ENCODE data around the gene OR2L5.

OR2L5 gene

GRCh38 chr1:248013229-248013710 is at the start of gene OR2L5:
Gene OR2L5 (plus strand): TSS chr1:248013660. CDS start chr1:248021948, 8,288 bp downstream.
- H3K4me3 ChIP-seq (replicated peaks; ENCODE audit: low read depth, low read length) = no peak within 1 kb of the TSS
- TF ChIP-seq CTCF (IDR thresholded peaks at IDR 0.05; ENCODE audit: low read depth, low read length, missing control alignments) = no peak
- DNase-seq (ENCODE audit: extremely low read depth, low read depth) = no peak

- DNase-seq (ENCODE audit: extremely low read depth, low read depth) = no peak
- no peak within 1 kb of the TSS for H3K4me3 ChIP-seq (replicated peaks; ENCODE audit: low read depth, low read length)
- no peak for TF ChIP-seq CTCF (IDR thresholded peaks at IDR 0.05; ENCODE audit: low read depth, low read length, missing control alignments)
Observed at GRCh38 chr1:247964933-247965332, 48.5 kb upstream of the OR2L5 start, which contains the start of gene OR2AK2. Gene OR2AK2 (plus strand): TSS chr1:247965233. CDS start chr1:247965377, 144 bp downstream.

- no peak for DNase-seq (ENCODE audit: extremely low read depth, low read depth)
- H3K4me3 ChIP-seq (replicated peaks; ENCODE audit: low read depth, low read length) = no peak overlapping the region
- TF ChIP-seq CTCF (IDR thresholded peaks at IDR 0.05; ENCODE audit: low read depth, low read length, missing control alignments) = no peak
Observed at GRCh38 chr1:247966532-247967204, 46.8 kb upstream of the OR2L5 start.

- H3K4me3 ChIP-seq (replicated peaks; ENCODE audit: low read depth, low read length) = no peak overlapping the region
- no peak for TF ChIP-seq CTCF (IDR thresholded peaks at IDR 0.05; ENCODE audit: low read depth, low read length, missing control alignments)
Observed at GRCh38 chr1:247992986-247993385, 20.5 kb upstream of the OR2L5 start.

GRCh38 chr1:247998811-247999210 is 14.6 kb upstream of the OR2L5 start:
- no peak overlapping the region for H3K4me3 ChIP-seq (replicated peaks; ENCODE audit: low read depth, low read length)
- no peak for DNase-seq (ENCODE audit: extremely low read depth, low read depth)
- no peak for TF ChIP-seq CTCF (IDR thresholded peaks at IDR 0.05; ENCODE audit: low read depth, low read length, missing control alignments)

More at GRCh38 chr1:247992986-247993385, 20.5 kb upstream of the OR2L5 start:
- no peak for DNase-seq (ENCODE audit: extremely low read depth, low read depth)

GRCh38 chr1:248000169-248000568 is 13.3 kb upstream of the OR2L5 start:
- H3K4me3 ChIP-seq (replicated peaks; ENCODE audit: low read depth, low read length) = no peak overlapping the region
- TF ChIP-seq CTCF (IDR thresholded peaks at IDR 0.05; ENCODE audit: low read depth, low read length, missing control alignments) = no peak
- no peak for DNase-seq (ENCODE audit: extremely low read depth, low read depth)

All from HFF-Myc (cell line).